Astrocyte of the spinal cord (primary cell): ENCODE measurements around the gene PSKH1.

Experiments
- DNase-seq: peaks from one replicate; pipeline ENCODE4 v3.0.0; 2011; ENCODE audit warnings: low read depth, low spot score
- H3K4me3 ChIP-seq: 2 replicates; pipeline ENCODE4 v1.5.1; 2011; ENCODE audit warnings: low read depth, mild to moderate bottlenecking, low read length, moderate library complexity
- CTCF ChIP-seq: IDR thresholded peaks from 2 replicates; pipeline ENCODE4 v1.5.1; 2012; ENCODE audit warnings: low read depth, mild to moderate bottlenecking, low read length, inconsistent platforms
- in situ Hi-C: cut with HindIII; loops from 2 replicates; pipeline ENCODE4 v1.10.0; 2017; ENCODE audit warnings: low sequenced_read_pairs

The PSKH1 gene

DNA sequence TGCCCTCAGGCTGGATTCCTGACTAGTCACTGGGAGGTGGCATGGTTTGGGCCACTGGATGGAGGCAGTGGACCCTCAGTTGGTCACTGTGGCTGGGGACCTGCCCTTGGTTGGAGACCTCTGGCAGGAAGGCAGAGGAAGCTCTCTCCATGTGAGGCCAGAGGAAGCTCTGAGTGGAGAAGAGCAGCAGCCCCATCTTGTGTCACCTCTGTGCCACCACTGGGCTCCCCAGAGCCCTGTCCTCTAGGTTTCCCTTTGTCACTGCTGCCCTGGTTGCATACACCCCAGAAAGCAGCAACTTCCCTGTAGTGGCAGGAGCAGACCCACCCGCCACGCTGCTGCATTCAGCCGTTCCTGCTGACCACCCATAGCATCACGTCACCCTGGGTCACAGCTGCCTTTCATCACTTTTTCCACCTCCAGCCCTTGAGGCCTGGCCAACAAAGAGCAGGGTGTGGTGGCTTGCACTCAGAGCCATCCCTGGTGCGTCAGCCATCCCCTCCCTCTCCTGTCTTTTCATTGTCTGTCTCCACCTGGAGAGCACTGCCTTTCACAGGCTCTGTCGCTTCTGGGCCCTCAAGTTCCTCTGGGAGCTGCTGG is 26.7 kb downstream of the PSKH1 start:
- no peak for DNase-seq
- no peak for TF ChIP-seq CTCF
- no peak overlapping the region for H3K4me3 ChIP-seq
- in situ Hi-C loops: no loop called here

GRCh38 chr16:67922221-67922620 is 29.2 kb downstream of the PSKH1 start:
- no peak for DNase-seq
- no peak for TF ChIP-seq CTCF
- H3K4me3 ChIP-seq: no peak overlapping the region
- in situ Hi-C loops: no loop called here

DNA sequence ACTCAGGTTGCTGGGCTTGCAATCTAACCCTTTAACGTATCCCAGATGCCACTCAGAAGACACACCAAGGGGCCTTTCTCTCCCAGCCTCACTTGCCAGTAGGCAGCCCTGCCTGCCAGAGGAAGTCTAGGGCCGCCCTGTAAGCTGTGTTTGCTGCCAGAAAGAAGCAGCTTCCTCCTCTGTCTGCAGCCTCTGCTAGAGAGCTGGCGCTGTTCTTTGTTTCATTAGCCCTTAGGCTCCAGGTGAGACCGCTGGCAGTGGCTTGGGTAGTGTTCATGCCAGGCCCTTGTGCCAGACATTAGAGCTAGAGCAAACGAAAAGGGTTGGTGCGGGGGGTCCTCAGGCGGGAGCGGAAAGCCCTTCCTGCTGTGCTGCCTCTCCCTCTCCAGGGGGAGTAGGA is 29.7 kb downstream of the PSKH1 start:
- no peak overlapping the region for H3K4me3 ChIP-seq

GRCh38 chr16:67923414-67924116 is 30.5 kb downstream of the PSKH1 start:
- TF ChIP-seq CTCF: no peak
- H3K4me3 ChIP-seq: no peak overlapping the region
- DNase-seq: no peak
- in situ Hi-C loops: no loop called here

More for the DNA sequence above, 29.7 kb downstream of the PSKH1 start:
- no peak for TF ChIP-seq CTCF
- no peak for DNase-seq
- in situ Hi-C loops: no loop called here

DNA sequence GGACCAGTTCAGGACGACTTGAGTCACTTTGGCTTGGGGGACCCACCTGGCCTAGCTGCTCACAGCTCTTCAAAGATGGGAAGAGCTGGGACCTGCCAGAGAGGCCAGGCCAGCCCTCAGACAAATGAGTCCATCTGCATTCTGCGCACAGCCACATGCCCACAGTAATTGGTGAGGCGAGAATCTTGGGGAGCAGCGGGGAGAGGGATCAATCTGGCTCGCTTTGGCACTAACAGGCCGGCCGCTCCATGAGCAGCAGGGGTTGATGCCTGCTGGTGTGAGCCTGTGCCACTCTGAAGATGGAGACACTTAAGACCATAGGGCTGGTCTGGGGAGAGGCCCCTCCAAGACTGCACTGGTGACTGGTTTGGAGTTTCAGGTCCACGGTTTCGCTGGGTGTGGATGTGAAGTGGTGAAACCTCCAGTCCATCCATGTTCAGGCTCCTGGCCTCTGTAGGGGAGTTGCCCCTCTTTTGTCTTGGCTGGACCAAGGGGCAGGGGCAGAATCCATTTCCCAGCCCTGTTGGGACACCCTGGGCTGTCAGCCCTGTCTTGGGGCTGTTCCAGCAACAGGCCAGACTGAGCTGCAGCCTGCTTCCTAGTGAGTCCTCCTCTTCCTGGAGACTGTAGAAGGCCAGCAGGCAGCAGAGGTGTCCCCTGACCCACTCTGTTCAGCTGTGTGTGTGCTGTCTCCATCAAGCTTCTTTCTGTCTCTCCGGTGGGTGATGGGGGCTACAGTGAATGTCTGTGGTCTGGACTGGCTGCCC is 31.3 kb downstream of the PSKH1 start:
- DNase-seq: no peak
- in situ Hi-C loops: no loop called here
- no peak for TF ChIP-seq CTCF
- no peak overlapping the region for H3K4me3 ChIP-seq

GRCh38 chr16:67926181-67926750 is 33.2 kb downstream of the PSKH1 start:
- peak; percentile 27 for DNase-seq
- H3K4me3 ChIP-seq: no peak overlapping the region

More at GRCh38 chr16:67926181-67926750, 33.2 kb downstream of the PSKH1 start:
- in situ Hi-C loops: no loop called here
- no peak for TF ChIP-seq CTCF
